Measurements from ENCODE around the gene GALNT6. TPM values are rescaled to one million over a fixed set of nuclear protein-coding genes. Genes with fewer than 3 reads are reported as not detected.

Gene GALNT6
- total RNA-seq, 1 experiment from 2014 or later, result 190 TPM

DNA sequence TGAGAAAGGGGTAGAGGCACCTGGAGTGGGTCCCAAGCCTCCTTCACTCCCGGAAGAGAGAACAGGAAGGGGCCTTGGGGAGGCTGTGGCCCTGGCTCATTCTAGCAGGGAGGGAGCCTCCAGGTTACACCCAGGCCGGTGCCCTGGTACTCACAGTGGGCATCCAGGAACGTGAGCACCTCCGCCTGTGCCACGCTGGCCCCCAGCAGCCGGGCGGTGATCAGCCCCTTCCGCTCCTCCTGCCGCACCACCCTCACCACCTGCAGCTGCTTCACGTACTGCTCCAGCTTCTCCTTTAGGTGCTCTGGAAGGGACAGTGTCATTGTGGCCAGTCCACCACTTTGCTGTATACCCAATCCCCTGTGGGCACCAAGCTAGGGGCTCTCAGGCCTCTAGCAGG, 25.9 kb downstream of the GALNT6 start:
- H3K27me3 Mint-ChIP-seq (ENCODE audit: insufficient read depth, unreplicated experiment), result no peaks in the 10 kb centered on the region
- Histone ChIP-seq H3K4me1 (no peaks in the 10 kb centered on the region), H3K9me3 (no peaks in the 10 kb centered on the region), H3K4me3 (ENCODE audit: low read depth, low read length) (no peak overlapping the region), H3K27me3 (replicated peaks; ENCODE audit: control insufficient read depth, insufficient read depth, low read length) (no peaks in the 10 kb centered on the region), H3K36me3 (ENCODE audit: control insufficient read depth, insufficient read depth, low read length) (peaks cover 4% of the 10 kb centered on the region)
- H3K4me1 Mint-ChIP-seq (ENCODE audit: low read depth, unreplicated experiment), result peaks cover 7% of the 10 kb centered on the region
- H3K4me3 Mint-ChIP-seq (ENCODE audit: unreplicated experiment), result no peak overlapping the region
- no peaks in the 10 kb centered on the region for H3K9me3 Mint-ChIP-seq (ENCODE audit: unreplicated experiment)
- H3K27ac Mint-ChIP-seq (ENCODE audit: unreplicated experiment), result no peak overlapping the region
- intact Hi-C loops (cut with micrococcal nuclease; ENCODE audit: unreplicated experiment), result no loop called here
- ChIA-PET CTCF (no interaction called here), POLR2A (interaction anchor here (0.6 kb wide), 1 partner anchor 28 kb away, joined by 3 read pairs; no protein-coding TSS in a partner anchor)
- BruUV-seq (replicated peaks), result no TSS peak
- TF ChIP-seq, protein P1, sequence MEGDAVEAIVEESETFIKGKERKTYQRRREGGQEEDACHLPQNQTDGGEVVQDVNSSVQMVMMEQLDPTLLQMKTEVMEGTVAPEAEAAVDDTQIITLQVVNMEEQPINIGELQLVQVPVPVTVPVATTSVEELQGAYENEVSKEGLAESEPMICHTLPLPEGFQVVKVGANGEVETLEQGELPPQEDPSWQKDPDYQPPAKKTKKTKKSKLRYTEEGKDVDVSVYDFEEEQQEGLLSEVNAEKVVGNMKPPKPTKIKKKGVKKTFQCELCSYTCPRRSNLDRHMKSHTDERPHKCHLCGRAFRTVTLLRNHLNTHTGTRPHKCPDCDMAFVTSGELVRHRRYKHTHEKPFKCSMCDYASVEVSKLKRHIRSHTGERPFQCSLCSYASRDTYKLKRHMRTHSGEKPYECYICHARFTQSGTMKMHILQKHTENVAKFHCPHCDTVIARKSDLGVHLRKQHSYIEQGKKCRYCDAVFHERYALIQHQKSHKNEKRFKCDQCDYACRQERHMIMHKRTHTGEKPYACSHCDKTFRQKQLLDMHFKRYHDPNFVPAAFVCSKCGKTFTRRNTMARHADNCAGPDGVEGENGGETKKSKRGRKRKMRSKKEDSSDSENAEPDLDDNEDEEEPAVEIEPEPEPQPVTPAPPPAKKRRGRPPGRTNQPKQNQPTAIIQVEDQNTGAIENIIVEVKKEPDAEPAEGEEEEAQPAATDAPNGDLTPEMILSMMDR (IDR thresholded peaks at IDR 0.05; ENCODE audit: insufficient read depth in 1 of 2, low read depth in 1 of 2, low read length in 1 of 2, severe bottlenecking in 1 of 2, unreplicated experiment in 1 of 2), result no peak
- DNase-seq, result no peak
- peaks cover 91% of the 10 kb centered on the region for H3K36me3 Mint-ChIP-seq (ENCODE audit: insufficient read depth, unreplicated experiment)

DNA sequence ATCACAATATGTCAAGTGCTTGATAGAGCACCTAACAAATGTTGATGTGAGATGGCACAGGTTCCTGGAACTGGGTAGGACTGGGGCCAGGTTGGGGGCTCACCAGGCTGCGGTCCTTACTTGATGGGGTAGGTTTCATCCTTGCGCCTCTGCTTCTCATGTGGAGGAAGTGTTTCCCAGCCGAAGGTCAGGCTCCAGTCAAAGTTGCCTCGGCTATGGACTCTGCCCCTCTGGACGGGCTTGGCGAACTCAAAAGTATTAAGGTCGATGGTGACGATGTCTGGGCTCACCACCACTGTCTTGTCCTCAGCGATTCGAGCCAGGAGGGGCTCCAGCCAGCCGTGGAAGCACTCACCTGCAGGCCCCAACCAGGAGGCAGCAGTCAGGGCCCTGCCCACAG, 27.2 kb downstream of the GALNT6 start:
- Mint-ChIP-seq H3K9me3 (ENCODE audit: unreplicated experiment) (no peaks in the 10 kb centered on the region), H3K36me3 (ENCODE audit: insufficient read depth, unreplicated experiment) (peaks cover 91% of the 10 kb centered on the region), H3K4me3 (ENCODE audit: unreplicated experiment) (no peak overlapping the region), H3K27me3 (ENCODE audit: insufficient read depth, unreplicated experiment) (no peaks in the 10 kb centered on the region), H3K27ac (ENCODE audit: unreplicated experiment) (no peak overlapping the region), H3K4me1 (ENCODE audit: low read depth, unreplicated experiment) (no peaks in the 10 kb centered on the region)
- Histone ChIP-seq H3K4me1 (no peaks in the 10 kb centered on the region), H3K27me3 (replicated peaks; ENCODE audit: control insufficient read depth, insufficient read depth, low read length) (no peaks in the 10 kb centered on the region), H3K9me3 (no peaks in the 10 kb centered on the region), H3K36me3 (ENCODE audit: control insufficient read depth, insufficient read depth, low read length) (peaks cover 6% of the 10 kb centered on the region), H3K4me3 (ENCODE audit: low read depth, low read length) (no peak overlapping the region)
- intact Hi-C loops (cut with micrococcal nuclease; ENCODE audit: unreplicated experiment), result no loop called here
- no peak for DNase-seq
- BruUV-seq (replicated peaks), result no TSS peak
- ChIA-PET POLR2A (interaction anchor here (0.5 kb wide), 1 partner anchor 57 kb away, joined by 3 read pairs; no protein-coding TSS in a partner anchor), CTCF (no interaction called here)
- TF ChIP-seq, protein P1 (IDR thresholded peaks at IDR 0.05; ENCODE audit: insufficient read depth in 1 of 2, low read depth in 1 of 2, low read length in 1 of 2, severe bottlenecking in 1 of 2, unreplicated experiment in 1 of 2), result no peak

DNA sequence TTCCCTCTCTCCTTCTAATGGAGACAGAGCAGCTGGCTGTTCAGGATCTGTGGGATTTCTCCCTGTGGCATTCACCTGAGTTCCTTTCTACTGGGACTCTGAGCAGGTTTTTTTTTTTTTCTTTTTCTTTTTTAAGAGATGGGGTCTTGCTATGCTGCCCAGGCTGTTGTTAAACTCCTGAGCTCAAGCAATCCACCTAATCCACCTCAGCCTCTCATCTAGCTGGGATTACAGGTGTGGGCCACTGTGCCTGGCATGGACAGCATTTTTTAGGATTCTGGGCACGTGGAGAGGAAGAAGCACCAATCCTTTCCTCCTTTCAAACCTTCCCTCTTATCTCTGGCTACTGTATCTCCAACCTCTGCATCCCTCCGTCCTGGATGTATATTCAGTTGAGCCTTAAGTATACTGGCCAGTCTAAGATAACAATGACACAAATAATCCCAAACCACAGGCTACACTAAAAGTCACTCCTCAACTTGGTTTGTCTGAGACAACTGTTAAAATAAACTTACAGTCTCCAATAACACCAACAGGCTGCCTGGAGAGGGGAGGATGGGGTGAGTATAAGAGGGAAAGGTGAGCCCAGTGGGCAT, 28.4 kb downstream of the GALNT6 start:
- intact Hi-C loops (cut with micrococcal nuclease; ENCODE audit: unreplicated experiment), result no loop called here
- Histone ChIP-seq H3K9me3 (no peaks in the 10 kb centered on the region), H3K4me3 (ENCODE audit: low read depth, low read length) (no peak overlapping the region), H3K4me1 (no peaks in the 10 kb centered on the region), H3K27me3 (replicated peaks; ENCODE audit: control insufficient read depth, insufficient read depth, low read length) (no peaks in the 10 kb centered on the region), H3K36me3 (ENCODE audit: control insufficient read depth, insufficient read depth, low read length) (peaks cover 6% of the 10 kb centered on the region)
- BruUV-seq (replicated peaks), result no TSS peak
- Mint-ChIP-seq H3K27ac (ENCODE audit: unreplicated experiment) (no peak overlapping the region), H3K27me3 (ENCODE audit: insufficient read depth, unreplicated experiment) (no peaks in the 10 kb centered on the region), H3K4me3 (ENCODE audit: unreplicated experiment) (no peak overlapping the region), H3K36me3 (ENCODE audit: insufficient read depth, unreplicated experiment) (peaks cover 91% of the 10 kb centered on the region), H3K4me1 (ENCODE audit: low read depth, unreplicated experiment) (no peaks in the 10 kb centered on the region), H3K9me3 (ENCODE audit: unreplicated experiment) (no peaks in the 10 kb centered on the region)
- ChIA-PET POLR2A (no interaction called here), CTCF (interaction anchor here (0.6 kb wide), 1 partner anchor 114 kb away, joined by 3 read pairs; no protein-coding TSS in a partner anchor)
- TF ChIP-seq, protein P1 (IDR thresholded peaks at IDR 0.05; ENCODE audit: insufficient read depth in 1 of 2, low read depth in 1 of 2, low read length in 1 of 2, severe bottlenecking in 1 of 2, unreplicated experiment in 1 of 2), result no peak
- no peak for DNase-seq
